Measurements from ENCODE around the gene TMEM175. TPM values are rescaled to one million over a fixed set of nuclear protein-coding genes. Genes with fewer than 3 reads are reported as not detected.

TMEM175 gene
- total and polyA plus RNA-seq, 9 of the 15 experiments (the other 6 are each of a cell fraction or from before 2014, with no cell fraction given), result 0.13 to 30.9 (median 9.4) TPM

- in situ Hi-C loops (cut with MboI), result no loop called here
- ATAC-seq (no peak), DNase-seq (ENCODE audit: extremely low read depth in 1 of 4, low spot score in 3 of 4) (no peak), FAIRE-seq (no peak)
- H3K27ac ChIP-seq (ENCODE audit: extremely low read depth, low read depth, low read length), result no peak overlapping the region
- H4K20me1 ChIP-seq (replicated peaks; ENCODE audit: control insufficient read depth, insufficient read depth, low read length), result no peaks in the 10 kb centered on the region
- H3K9ac ChIP-seq (ENCODE audit: insufficient read depth in 1 of 2, low read depth in 2 of 2, low read length in 2 of 2), result no peak overlapping the region
- H3K27me3 ChIP-seq (ENCODE audit: control insufficient read depth in 2 of 2, insufficient read depth in 2 of 2, low read length in 2 of 2), result no peaks in the 10 kb centered on the region
- H3K9me3 ChIP-seq (replicated peaks; ENCODE audit: control insufficient read depth, insufficient read depth, low read depth, low read length), result no peaks in the 10 kb centered on the region
- H3K9me1 ChIP-seq (ENCODE audit: control insufficient read depth, insufficient read depth, low read length), result no peaks in the 10 kb centered on the region
- POLR2A ChIA-PET, result no interaction called here
- BruUV-seq (replicated peaks), result no TSS peak
- H3K4me2 ChIP-seq (ENCODE audit: insufficient read depth, low read length), result no peak overlapping the region
- H3K4me1 ChIP-seq (replicated peaks in 1 of 2; ENCODE audit: control insufficient read depth in 2 of 2, insufficient read depth in 2 of 2, low read length in 2 of 2), result peaks cover 0 to 37% of the 10 kb centered on the region in 2 experiments; a peak in 2 of 5 replicates
- intact Hi-C loops (cut with micrococcal nuclease), result no loop called here
- WGBS (ENCODE audit: insufficient coverage, low coverage, missing lambda C conversion rate), result 60% methylated on average over 12 of the region's 14 CpGs
- peaks cover 4% of the 10 kb centered on the region; the same call in 1 of the 3 replicates for H3K36me3 ChIP-seq (ENCODE audit: control insufficient read depth, insufficient read depth, low read length)
- H3K79me2 ChIP-seq (ENCODE audit: control insufficient read depth, insufficient read depth, low read length), result no peaks in the 10 kb centered on the region
- CTCF ChIA-PET (ENCODE audit: low intra/inter-chr PET ratio), result interaction anchor here (0.7 kb wide), 1 partner anchor 116 kb away, joined by 3 read pairs; no protein-coding TSS in a partner anchor
- no peak overlapping the region for H3K4me3 ChIP-seq
- no peak for TF ChIP-seq HEY1 (CRISPR knock-in tag; IDR thresholded peaks at IDR 0.05; ENCODE audit: borderline replicate concordance)
- no peak for TF ChIP-seq WHSC1 (IDR thresholded peaks at IDR 0.05; ENCODE audit: low read length)
- no peak for TF ChIP-seq ZNF384 (IDR thresholded peaks at IDR 0.05; ENCODE audit: low read depth, low read length)
- TF ChIP-seq SRSF3 (IDR thresholded peaks at IDR 0.05; ENCODE audit: insufficient read depth, low read length), result no peak
- no peak for TF ChIP-seq TAF9B (IDR thresholded peaks at IDR 0.05; ENCODE audit: partially characterized antibody)
- no peak overlapping the region for H2AFZ ChIP-seq (ENCODE audit: low read depth, low read length)
These were observed 24.4 kb downstream of the TMEM175 start for GRCh38 chr4:956531-957230.

GRCh38 chr4:957231-957580 lies 24.9 kb downstream of the TMEM175 start:
- ATAC-seq (no peak), FAIRE-seq (no peak), DNase-seq (ENCODE audit: extremely low read depth in 1 of 4, low spot score in 3 of 4) (no peak)
- Histone ChIP-seq H3K4me3 (no peak overlapping the region), H2AFZ (ENCODE audit: low read depth, low read length) (no peak overlapping the region), H3K79me2 (ENCODE audit: control insufficient read depth, insufficient read depth, low read length) (no peaks in the 10 kb centered on the region), H4K20me1 (replicated peaks; ENCODE audit: control insufficient read depth, insufficient read depth, low read length) (no peaks in the 10 kb centered on the region), H3K36me3 (ENCODE audit: control insufficient read depth, insufficient read depth, low read length) (peaks cover 9% of the 10 kb centered on the region; the same call in 1 of the 3 replicates), H3K9me3 (replicated peaks; ENCODE audit: control insufficient read depth, insufficient read depth, low read depth, low read length) (no peaks in the 10 kb centered on the region), H3K27ac (ENCODE audit: extremely low read depth, low read depth, low read length) (no peak overlapping the region), H3K9me1 (ENCODE audit: control insufficient read depth, insufficient read depth, low read length) (no peaks in the 10 kb centered on the region), H3K4me2 (ENCODE audit: insufficient read depth, low read length) (no peak overlapping the region), H3K9ac (ENCODE audit: insufficient read depth in 1 of 2, low read depth in 2 of 2, low read length in 2 of 2) (peak overlapping the region in 1 of 2 experiments; percentile 58; a peak in 1 of 4 replicates), H3K27me3 (ENCODE audit: control insufficient read depth in 2 of 2, insufficient read depth in 2 of 2, low read length in 2 of 2) (no peaks in the 10 kb centered on the region), H3K4me1 (replicated peaks in 1 of 2; ENCODE audit: control insufficient read depth in 2 of 2, insufficient read depth in 2 of 2, low read length in 2 of 2) (peaks cover 0 to 32% of the 10 kb centered on the region in 2 experiments; a peak in 2 of 5 replicates)
- ChIA-PET POLR2A (no interaction called here), CTCF (ENCODE audit: low intra/inter-chr PET ratio) (interaction anchor here (0.7 kb wide), 1 partner anchor 115 kb away, joined by 3 read pairs; no protein-coding TSS in a partner anchor)
- BruUV-seq (replicated peaks), result no TSS peak
- intact Hi-C loops (cut with micrococcal nuclease), result no loop called here
- in situ Hi-C loops (cut with MboI), result no loop called here
- 66% methylated on average over 8 of the region's 8 CpGs for WGBS (ENCODE audit: insufficient coverage, low coverage, missing lambda C conversion rate)
- no peak for TF ChIP-seq TRIM28 (IDR thresholded peaks at IDR 0.05)
- no peak for TF ChIP-seq MAFG (tag; conservative IDR thresholded peaks at IDR 0.05)
- no peak for TF ChIP-seq FOXP4 (CRISPR knock-in tag; IDR thresholded peaks at IDR 0.05; ENCODE audit: borderline replicate concordance)
- TF ChIP-seq BRD4 (IDR thresholded peaks at IDR 0.05), result no peak
- TF ChIP-seq ZNF253 (CRISPR knock-in tag; conservative IDR thresholded peaks at IDR 0.05), result no peak
- no peak for TF ChIP-seq TSC22D4 (tag; IDR thresholded peaks at IDR 0.05)
- TF ChIP-seq ZNF282 (CRISPR knock-in tag; IDR thresholded peaks at IDR 0.05), result no peak
- no peak for TF ChIP-seq ZNF23 (CRISPR knock-in tag; IDR thresholded peaks at IDR 0.05)
- TF ChIP-seq CBX1 (IDR thresholded peaks at IDR 0.05; ENCODE audit: low read depth), result no peak
- no peak for TF ChIP-seq SRSF7 (optimal IDR thresholded peaks at IDR 0.05; ENCODE audit: low read depth, low read length)
- TF ChIP-seq SIN3A (IDR thresholded peaks at IDR 0.05; ENCODE audit: borderline replicate concordance in 2 of 2, control insufficient read depth in 1 of 2, low read depth in 2 of 2, low read length in 2 of 2), result no peak

Measured in K562 (cell line).